NCI-H774 (cell line): ENCODE results near the gene DTNB.
A peak's percentile ranks its signal among the peaks of the same experiment; 100 is the strongest.
"Not testable (repeated sequence)": the region's sequence is repeated elsewhere in the genome, so short reads cannot be mapped to it uniquely, and the experiment has no call there.

Experiments used
- DNase-seq: peaks from one replicate; lab custom pipeline; 2025; lab: John Stamatoyannopoulos, UW

Gene DTNB

DNA sequence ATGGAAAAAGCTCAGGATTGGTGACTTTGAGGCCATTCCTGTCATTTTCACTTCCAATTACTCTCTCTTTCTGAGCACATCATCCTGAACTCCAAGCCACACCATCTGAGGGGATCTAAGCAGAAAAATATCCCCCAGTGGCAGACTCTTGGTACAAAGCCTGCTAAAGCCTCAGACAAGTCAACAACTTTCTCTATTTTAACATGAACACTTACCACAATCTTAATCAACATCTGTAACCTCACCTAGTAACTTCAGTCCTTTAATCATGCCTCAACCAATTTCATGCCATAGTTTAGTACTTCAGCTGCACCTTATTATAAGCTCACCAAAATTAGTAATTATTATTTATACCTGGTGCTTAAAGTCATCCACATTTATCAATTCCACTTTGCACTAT is 128.9 kb downstream of the DTNB start:
- DNase-seq, result no peak

DNA sequence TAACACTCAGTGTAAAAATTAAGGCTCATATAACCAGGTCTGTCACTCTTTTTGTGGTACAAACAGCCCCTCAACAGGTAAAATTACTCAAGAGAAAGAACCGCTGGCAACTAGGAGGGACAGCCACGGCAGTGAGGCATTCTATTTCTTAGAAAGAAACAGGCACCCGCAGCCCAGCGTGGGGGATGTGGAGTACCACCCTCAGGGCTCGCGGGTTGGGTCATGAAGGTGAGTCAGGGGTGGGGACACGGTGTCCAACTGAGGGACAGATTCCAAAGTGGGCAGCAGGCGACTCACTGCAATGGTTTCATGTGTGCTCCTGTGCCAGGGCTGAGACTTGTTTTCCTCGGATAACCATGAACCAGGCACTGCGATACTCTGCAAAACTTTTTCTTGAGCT is 129.4 kb downstream of the DTNB start:
- no peak for DNase-seq

DNA sequence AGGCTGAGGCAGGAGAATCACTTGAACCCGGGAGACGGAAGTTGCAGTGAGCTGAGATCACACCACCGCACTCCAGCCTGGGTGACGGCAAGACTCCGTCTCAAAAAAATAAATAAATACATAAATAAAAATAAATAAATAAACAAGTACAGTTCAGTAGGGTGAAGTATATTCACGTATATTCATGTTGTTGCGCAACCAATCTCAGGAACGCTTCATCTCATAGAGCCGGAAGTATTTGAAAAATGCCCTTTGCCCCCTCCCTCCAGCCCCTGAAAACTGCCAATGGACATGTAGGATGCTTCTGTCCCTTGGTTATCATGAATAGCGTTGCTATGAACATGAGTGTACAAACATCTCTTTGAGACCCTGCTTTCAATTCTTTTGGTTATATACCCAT is 132.0 kb downstream of the DTNB start:
- no peak for DNase-seq

DNA sequence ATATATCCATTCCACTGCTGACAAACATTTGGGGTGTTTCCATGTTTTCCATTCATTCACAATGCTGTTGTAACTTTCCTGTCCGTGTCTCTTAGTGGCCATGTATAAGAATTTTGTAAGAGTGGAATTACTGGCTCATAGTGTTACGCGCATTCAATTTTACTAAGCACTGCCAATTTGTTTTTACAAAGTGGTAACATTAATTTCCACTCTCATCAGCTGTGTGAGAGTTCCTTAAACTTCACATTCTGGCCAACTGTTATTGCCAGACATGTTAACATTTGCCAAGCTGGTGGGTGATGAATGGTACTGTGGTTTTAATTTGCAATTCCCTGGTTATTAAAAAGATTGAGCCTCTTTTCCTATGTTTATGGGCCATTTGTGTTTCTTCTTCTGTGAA is 134.2 kb downstream of the DTNB start:
- no peak for DNase-seq

DNA sequence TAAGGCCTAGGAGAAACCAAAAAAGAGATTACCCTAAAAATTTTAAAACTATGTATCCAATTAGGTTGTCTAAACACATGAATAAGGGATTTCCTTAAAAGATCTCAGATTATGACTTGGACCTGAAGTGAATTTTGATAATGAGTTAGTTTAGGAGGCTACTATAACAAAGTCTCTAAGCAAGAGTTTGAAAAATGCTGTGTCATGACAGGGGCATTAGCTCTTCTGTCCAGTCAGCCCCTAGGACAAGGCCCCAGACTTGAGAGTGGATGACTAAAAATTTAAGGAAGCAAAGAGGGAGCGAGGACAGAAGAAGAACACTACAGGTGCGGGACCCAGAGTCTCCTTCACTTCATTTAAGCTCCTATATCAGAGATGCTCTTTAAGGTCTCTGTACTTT is 135.9 kb downstream of the DTNB start:
- DNase-seq, result no peak

DNA sequence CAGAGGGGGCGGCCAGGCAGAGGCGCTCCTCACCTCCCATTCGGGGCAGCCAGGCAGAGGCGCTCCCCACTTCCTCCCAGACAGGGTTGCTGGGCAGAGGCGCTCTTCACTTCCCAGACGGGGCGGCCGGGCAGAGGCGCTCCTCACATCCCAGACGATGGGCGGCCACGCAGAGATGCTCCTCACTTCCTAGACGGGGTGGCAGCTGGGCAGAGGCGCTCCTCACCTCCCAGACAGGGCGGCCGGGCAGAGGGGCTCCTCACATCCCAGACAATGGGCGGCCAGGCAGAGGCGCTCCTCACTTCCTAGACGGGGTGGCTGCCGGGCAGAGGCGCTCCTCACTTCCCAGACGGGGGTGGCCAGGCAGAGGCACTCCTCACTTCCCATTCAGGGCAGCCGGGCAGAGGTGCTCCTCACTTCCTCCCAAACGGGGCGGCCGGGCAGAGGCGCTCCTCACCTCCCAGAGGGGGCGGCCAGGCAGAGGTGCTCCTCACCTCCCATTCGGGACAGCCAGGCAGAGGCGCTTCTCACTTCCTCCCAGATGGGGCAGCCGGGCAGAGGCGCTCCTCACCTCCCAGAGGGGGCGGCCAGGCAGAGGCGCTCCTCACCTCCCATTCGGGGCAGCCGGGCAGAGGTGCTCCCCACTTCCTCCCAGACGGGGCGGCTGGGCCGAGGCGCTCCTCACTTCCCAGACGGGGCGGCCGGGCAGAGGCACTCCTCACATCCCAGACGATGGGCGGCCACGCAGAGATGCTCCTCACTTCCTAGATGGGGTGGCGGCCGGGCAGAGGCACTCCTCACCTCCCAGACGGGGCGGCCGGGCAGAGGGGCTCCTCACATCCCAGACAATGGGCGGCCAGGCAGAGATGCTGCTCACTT is 137.7 kb downstream of the DTNB start:
- DNase-seq, result not testable (repeated sequence)

DNA sequence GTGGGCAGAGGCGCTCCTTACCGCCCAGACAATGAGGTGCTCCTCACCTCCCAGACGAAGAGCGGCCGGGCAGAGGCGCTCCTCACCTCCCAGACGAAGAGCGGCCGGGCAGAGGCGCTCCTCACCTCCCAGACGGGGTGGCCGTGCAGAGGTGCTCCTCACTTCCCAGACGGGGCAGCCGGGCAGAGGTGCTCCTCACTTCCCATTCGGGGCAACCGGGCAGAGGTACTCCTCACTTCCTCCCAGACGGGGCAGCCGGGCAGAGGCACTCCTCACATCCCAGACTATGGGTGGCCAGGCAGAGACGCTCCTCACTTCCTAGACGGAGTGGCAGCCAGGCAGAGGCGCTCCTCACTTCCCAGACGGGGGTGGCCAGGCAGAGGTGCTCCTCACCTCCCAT is 138.4 kb downstream of the DTNB start:
- not testable (repeated sequence) for DNase-seq

DNA sequence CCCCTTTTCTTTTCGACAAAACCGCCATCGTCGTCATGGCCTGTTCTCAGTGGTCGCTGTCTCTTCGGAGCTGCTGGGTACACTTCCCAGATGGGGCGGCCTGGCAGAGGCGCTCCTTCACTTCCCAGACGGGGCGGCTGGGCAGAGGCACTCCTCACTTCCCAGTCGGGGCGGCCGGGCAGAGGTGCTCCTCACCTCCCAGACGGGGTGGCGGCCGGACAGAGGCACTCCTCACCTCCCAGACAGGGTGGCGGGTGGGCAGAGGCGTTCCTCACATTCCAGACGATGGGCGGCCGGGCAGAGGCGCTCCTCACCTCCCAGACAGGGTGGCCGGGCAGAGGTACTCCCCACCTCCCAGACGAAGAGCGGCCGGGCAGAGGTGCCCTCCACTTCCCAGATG is 138.9 kb downstream of the DTNB start:
- DNase-seq, result no peak

DNA sequence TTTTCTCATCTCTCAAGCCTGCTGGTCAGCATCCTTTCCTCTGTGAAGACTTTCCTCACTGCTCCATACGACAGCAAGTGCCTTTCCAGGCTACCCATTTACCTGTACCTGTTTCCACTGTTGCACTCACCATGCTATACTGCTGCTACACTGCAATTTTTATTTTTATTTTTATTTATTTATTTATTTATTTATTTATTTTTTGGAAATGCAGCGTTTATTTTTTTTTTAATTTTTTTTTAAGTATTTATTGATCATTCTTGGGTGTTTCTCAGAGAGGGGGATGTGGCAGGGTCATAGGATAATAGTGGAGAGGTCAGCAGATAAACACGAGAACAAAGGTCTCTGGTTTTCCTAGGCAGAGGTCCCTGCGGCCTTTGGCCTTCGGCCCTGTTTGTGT is 139.6 kb downstream of the DTNB start:
- DNase-seq, result not testable (repeated sequence)

DNA sequence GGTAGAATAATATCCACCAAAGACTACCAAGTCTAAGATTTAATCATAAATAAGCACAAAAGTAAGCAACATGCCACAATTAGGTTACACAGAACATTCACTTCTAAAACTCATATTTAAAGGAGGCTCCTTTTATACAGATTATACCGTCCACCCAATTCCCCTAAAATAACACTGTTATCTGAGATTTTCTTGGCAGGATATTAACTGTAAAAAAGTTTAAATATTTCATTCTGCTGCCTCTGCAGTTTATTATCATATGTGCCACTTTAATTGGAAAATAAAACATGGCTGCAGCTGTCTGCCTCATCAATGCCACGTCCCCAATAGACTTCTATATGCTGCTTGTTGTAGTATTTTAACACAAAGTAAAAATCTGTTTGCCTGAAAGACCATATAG is 140.9 kb downstream of the DTNB start:
- no peak for DNase-seq

DNA sequence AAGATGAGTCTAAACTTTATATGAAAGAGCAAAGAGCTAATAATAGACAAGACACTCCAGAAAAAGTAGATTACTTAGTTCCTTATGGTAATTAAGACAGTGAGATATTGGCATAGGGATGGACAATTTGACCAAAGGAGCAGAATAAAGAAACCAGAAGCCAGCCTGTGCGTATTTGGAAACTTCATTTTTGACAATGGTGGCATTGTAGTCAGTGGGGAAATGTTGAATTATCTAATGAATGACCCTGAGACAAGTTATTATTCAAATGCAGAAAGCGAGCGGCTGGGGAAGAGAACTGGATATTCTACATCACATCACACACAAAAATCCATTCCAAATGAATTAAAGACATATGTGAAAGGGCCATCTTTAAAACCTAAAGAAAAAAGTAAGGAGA is 144.3 kb downstream of the DTNB start:
- no peak for DNase-seq

DNA sequence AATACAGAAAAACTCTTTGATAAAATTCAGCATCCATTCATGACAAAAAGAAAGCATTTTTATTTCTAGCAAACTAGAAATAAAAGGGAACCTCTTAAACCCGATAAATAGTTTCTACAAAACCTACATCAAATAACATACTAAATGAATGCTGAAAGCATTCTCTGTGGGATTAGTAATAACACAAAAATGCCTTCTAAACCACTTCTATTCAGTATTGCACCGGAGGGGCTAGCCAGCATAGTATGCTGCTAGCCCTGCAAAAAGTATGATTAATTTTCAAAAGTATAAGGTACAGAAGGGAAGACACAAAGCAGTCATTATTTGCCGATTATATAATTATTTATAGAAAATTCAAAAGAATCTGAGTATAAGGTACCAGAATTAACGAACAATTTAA is 145.2 kb downstream of the DTNB start:
- DNase-seq, result no peak

DNA sequence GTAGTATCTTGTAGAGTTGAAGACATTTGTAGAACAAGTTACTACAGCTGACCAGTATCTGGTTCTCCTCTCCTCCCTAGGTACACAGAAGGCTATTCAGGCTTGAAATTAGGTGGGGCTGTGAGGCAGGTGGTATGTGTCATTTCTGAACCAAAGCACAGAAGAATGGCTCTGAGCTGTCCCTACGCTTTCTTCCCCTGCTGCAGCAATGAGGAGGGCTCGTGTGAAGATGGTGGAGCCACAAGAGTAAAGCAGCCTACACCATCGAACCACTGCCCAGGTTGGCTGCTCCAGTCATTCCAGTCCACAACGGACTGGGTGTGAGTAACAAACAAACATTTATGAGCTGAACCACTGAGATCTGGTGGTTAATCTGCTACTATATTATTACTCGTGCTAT is 148.9 kb downstream of the DTNB start:
- no peak for DNase-seq

DNA sequence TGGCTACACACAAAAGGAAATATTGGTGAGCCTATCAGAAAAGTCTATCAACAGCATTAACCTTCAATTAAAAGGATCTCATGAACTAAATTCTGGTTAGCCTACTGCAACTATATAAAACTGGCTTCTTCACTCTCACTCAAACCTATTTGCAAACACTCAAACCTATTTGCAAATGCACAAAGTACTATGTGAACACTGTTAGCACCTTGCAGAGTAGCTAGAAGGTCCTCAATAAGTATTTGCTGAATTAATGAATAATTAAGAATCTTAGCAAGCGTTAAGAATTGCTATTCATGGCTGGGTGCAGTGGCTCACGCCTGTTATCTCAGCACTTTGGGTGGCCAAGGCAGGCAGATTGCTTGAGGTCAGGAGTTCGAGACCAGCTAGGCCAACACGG is 150.3 kb downstream of the DTNB start:
- no peak for DNase-seq

DNA sequence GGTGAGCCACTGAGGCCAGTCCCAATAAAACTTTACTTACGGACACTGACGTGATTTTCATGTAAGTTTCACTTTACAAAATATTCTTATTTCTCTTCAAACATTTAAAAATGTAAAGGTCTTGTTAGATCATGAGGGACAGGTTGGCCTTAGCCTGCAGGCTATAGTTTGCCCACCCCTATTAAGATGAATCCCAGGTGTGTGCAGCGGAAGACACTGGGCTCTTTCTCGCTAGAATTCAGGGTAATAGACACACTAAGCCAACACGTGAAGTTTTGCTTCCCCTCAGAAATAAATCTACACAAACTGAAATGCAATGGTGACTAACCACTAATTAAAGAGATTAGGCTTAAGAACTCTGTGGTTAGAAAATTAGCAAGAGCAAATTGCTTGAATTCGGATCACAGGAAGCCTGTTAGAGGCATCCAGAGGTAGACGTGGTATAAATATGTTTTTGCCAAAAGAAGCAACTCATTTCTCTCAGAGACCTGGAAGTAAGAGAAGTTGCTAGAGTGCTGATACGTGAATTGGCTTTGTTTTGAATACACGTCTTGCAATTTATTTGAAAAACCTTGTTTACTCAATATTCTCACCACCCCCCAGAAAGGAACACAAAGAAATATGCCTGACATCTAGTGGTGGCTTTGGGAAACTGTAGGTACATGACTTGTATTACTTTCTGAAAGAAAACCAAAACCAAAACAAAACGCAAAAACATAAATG is 151.6 kb downstream of the DTNB start:
- DNase-seq, result peak; percentile 57

DNA sequence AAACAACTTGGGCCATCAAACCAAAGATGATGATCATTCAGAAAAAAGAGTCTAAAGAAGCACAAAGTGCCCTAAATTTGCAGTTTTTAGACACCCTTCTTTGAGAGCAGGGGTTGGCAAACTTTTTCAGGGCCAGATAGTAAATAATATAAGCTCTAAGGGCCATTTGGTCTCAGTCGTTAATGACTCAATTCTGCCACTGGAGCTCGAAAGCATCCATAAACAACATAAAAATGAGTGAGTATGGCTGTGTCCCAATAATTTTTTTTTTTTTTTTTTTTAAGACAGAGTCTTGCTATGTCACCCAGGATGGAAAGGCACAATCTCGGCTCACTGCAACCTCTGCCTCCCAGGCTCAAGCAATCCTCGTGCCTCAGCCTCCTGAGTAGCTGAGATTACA is 152.3 kb downstream of the DTNB start:
- DNase-seq, result no peak

DNA sequence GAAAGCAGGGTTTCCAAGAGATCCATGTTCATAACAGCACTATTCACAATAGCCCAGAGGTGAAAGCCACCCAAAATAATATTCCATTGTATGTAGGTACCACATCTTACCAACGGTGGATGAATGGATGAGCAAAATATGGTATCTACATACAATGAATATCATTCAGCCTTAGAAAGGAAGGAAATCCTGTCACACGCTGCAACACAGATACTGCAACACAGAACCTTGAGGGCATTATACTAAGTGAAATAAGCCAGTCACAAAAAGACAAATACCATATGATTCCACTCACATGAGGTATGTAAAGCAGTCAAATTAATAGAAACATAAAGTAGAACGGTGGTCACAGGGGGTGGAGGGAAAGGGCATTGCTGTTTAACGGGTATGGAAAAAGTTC is 155.7 kb downstream of the DTNB start:
- DNase-seq, result no peak

DNA sequence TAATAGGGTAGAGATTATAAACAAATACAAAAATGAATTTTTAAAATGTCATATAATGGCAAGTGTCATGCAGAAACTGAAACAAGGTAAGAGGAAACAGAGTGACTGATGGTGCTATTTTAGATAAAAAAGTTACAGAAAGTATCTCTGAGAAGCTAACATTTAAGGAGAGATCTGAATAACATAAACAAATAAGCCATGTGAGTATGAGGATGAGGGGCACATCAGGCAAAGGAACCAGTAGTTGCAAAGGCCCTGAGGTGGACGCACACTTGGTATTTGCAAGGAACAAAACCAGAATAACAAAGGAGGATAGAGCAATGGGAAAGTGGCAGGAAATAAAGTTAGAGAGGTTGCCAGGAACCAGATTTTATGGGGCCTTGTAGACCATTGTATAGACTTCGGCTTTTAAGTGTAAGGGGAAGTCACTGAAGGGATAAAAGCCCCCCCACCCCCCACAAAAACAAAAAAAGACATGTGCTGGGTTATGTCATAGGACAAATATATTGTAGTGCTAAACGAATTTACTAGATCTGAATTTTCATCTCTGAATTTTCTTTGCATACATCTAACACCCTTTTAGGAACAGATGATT is 159.2 kb downstream of the DTNB start:
- DNase-seq, result no peak

DNA sequence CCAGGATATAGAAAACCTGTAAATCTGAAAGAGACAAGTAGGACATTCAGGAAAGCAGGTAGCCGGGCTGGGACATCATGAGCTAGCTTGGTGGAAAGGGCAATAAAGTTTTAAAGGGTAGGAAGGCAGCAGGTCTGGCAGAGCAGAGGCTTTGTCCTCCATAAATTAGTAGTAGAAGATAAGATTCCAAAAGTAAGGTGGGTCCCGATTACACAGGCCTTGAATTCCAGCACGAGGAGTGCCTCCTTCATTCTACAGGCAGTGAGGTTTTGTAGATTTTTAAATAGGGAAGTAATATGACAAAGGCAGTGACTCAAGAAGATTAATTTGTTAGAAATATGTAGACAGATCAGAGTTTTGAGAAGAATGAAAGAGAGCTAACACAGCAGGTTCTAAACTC is 160.7 kb downstream of the DTNB start:
- DNase-seq, result no peak

DNA sequence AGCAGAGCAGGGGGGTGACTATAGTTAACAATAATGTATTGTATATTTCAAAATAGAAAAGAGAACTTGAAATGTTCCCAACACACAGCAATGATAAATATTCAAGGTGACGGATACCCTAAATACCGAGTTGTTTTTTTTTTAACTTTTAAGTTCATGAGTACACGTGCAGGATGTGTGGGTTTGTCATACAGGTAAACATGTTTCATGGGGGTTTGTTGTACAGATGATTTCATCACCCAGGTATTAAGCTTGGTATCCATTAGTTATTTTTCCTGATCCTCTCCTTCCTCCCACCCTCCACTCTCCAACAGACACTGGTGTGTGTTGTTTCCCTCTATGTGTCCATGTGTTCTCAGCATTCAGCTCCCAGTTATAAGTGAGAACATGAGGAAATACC is 167.2 kb downstream of the DTNB start:
- no peak for DNase-seq

DNA sequence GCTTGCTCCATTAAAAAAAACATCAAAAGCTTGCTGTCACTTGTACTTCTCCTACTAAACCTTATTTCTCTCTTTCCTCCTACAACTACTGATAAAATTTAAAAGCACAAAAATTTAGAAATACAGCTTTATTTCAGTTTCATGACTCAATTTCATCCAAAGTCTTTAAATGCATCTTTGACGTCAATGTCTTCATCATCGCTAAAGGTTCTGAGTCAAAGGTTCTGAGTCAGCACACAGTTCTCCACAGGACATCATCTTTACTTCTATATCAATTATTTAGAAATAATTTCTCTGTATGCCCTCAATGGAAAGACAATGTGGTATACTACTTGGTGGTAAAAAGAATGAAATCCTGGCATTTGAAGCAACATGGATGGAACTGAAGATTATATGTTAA is 167.8 kb downstream of the DTNB start:
- DNase-seq, result no peak

DNA sequence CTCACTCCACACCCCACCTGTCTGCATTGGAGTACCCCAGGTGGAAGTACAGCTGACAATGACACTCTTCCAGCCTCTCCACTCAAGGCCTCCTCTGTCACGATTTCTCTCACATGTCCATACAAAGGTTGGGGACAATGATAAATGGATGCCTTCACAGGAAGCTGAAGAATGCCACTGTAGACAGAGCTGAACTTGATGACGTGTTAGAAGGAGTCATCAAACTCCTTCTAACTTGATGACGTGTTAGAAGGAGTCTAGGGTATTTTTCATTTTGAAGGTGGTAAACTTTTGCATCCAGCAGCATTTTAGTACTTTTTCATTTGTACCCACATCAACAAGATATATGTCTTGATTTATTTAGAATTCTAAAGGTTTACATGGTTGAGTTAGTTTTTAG is 168.2 kb downstream of the DTNB start:
- DNase-seq, result no peak

DNA sequence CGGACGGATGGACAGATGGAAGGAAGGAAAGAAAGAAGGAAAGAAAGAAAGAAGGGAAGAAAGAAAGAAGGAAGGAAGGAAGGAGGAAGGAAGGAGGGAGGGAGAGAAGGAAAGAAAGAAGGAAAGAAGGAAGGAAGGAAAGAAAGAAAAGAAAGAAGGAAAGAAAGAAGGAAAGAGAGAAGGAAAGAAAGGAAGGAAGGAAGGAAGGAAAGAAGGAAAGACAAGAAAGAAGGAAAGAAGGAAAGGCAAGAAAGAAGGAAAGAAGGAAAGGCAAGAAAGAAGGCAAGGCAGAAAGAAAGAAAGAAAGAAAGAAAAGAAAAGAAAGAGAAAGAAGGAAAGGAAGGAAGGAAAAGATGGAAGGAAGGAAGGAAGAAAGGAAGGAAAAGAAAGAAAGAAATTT is 169.1 kb downstream of the DTNB start:
- DNase-seq, result no peak
